Measurements from ENCODE around the gene CCSER1.

- TF ChIP-seq, protein P1, sequence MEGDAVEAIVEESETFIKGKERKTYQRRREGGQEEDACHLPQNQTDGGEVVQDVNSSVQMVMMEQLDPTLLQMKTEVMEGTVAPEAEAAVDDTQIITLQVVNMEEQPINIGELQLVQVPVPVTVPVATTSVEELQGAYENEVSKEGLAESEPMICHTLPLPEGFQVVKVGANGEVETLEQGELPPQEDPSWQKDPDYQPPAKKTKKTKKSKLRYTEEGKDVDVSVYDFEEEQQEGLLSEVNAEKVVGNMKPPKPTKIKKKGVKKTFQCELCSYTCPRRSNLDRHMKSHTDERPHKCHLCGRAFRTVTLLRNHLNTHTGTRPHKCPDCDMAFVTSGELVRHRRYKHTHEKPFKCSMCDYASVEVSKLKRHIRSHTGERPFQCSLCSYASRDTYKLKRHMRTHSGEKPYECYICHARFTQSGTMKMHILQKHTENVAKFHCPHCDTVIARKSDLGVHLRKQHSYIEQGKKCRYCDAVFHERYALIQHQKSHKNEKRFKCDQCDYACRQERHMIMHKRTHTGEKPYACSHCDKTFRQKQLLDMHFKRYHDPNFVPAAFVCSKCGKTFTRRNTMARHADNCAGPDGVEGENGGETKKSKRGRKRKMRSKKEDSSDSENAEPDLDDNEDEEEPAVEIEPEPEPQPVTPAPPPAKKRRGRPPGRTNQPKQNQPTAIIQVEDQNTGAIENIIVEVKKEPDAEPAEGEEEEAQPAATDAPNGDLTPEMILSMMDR (IDR thresholded peaks at IDR 0.05), result no peak
- no peak for TF ChIP-seq SIN3A (IDR thresholded peaks at IDR 0.05; ENCODE audit: borderline replicate concordance, insufficient read depth, low read depth, low read length)
- TF ChIP-seq, protein P2, sequence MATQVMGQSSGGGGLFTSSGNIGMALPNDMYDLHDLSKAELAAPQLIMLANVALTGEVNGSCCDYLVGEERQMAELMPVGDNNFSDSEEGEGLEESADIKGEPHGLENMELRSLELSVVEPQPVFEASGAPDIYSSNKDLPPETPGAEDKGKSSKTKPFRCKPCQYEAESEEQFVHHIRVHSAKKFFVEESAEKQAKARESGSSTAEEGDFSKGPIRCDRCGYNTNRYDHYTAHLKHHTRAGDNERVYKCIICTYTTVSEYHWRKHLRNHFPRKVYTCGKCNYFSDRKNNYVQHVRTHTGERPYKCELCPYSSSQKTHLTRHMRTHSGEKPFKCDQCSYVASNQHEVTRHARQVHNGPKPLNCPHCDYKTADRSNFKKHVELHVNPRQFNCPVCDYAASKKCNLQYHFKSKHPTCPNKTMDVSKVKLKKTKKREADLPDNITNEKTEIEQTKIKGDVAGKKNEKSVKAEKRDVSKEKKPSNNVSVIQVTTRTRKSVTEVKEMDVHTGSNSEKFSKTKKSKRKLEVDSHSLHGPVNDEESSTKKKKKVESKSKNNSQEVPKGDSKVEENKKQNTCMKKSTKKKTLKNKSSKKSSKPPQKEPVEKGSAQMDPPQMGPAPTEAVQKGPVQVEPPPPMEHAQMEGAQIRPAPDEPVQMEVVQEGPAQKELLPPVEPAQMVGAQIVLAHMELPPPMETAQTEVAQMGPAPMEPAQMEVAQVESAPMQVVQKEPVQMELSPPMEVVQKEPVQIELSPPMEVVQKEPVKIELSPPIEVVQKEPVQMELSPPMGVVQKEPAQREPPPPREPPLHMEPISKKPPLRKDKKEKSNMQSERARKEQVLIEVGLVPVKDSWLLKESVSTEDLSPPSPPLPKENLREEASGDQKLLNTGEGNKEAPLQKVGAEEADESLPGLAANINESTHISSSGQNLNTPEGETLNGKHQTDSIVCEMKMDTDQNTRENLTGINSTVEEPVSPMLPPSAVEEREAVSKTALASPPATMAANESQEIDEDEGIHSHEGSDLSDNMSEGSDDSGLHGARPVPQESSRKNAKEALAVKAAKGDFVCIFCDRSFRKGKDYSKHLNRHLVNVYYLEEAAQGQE (IDR thresholded peaks at IDR 0.05; ENCODE audit: insufficient read depth in 1 of 2, low read depth in 2 of 2, low read length in 1 of 2), result no peak
- TF ChIP-seq POLR2AphosphoS5 (IDR thresholded peaks at IDR 0.05; ENCODE audit: low read depth, low read length), result no peak
Observed at GRCh38 chr4:91015861-91016260, 888.7 kb downstream of the CCSER1 start.
